Right ventricle myocardium superior (tissue), 1 donor: ENCODE measurements around the gene SSMEM1. TPM values are rescaled to one million over a fixed set of nuclear protein-coding genes. Genes with fewer than 3 reads are reported as not detected.
A peak's percentile ranks its signal among the peaks of the same experiment; 100 is the strongest.
"Not testable (repeated sequence)": the region's sequence is repeated elsewhere in the genome, so short reads cannot be mapped to it uniquely, and the experiment has no call there.

Experiments
- ATAC-seq: fragments of 200-7000 bp; cut with Tn5 transposase; one replicate; pipeline ENCODE4 v1.9.1; 2020; ENCODE audit warnings: mild to moderate bottlenecking; ENCODE audit not compliant: poor library complexity
- DNase-seq: peaks from one replicate; pipeline ENCODE4 v3.0.0-alpha.2; 2020
- intact Hi-C: fragments of 100-400 bp; cut with DNase I; formaldehyde crosslinking; loops from one replicate; pipeline ENCODE4 v1.11.2; 2022
- long read RNA-seq: library from polyadenylated mRNA; unstranded; transcript quantifications from one replicate; pipeline ENCODE4 v2.0.0, GENCODE V29; 2021
- total RNA-seq: library from RNA; stranded (reverse); fragmentation: NEBNext Ultra II Directional; extraction: Animal tissue kit (Norgen Biotek cat#: 25700); gene quantifications from one replicate; pipeline ENCODE4 v1.2.1, GENCODE V29; 2021
- donor health status: DM: no; HTN: yes; CAD: no; lungs with severe emphysema.

The SSMEM1 gene
- total RNA-seq: not detected
- long read RNA-seq: 0 reads

- no peak for ATAC-seq
- no peak for DNase-seq
- intact Hi-C loops: no loop called here
These were observed at the start of gene SSMEM1 for GRCh38 chr7:130207642-130208041. TSS of gene SSMEM1 (plus strand) at chr7:130207860. CDS start at chr7:130207911, 51 bp downstream.

GRCh38 chr7:130160023-130160422 lies 47.6 kb upstream of the SSMEM1 start:
- intact Hi-C loops: no loop called here
- no peak for DNase-seq
- no peak for ATAC-seq

GRCh38 chr7:130160455-130160854 lies 47.2 kb upstream of the SSMEM1 start:
- DNase-seq: no peak
- intact Hi-C loops: no loop called here
- no peak for ATAC-seq

- intact Hi-C loops: no loop called here
- DNase-seq: no peak
- no peak for ATAC-seq
These were observed 45.5 kb upstream of the SSMEM1 start for GRCh38 chr7:130162196-130162595.

- DNase-seq (no peak), ATAC-seq (no peak)
- intact Hi-C loops: no loop called here
These were observed 33.3 kb upstream of the SSMEM1 start for GRCh38 chr7:130174237-130174959.

GRCh38 chr7:130178251-130178650 lies 29.4 kb upstream of the SSMEM1 start:
- DNase-seq (no peak), ATAC-seq (no peak)
- intact Hi-C loops: no loop called here

- no peak for ATAC-seq
- intact Hi-C loops: no loop called here
- DNase-seq: no peak
These were observed 28.0 kb upstream of the SSMEM1 start for GRCh38 chr7:130179631-130180030.

GRCh38 chr7:130180571-130181262 lies 26.9 kb upstream of the SSMEM1 start:
- ATAC-seq (no peak), DNase-seq (no peak)
- intact Hi-C loops: no loop called here

GRCh38 chr7:130181263-130181605 lies 26.4 kb upstream of the SSMEM1 start:
- intact Hi-C loops: no loop called here
- DNase-seq (no peak), ATAC-seq (no peak)

GRCh38 chr7:130182990-130183389 lies 24.7 kb upstream of the SSMEM1 start:
- intact Hi-C loops: no loop called here
- no peak for ATAC-seq
- DNase-seq: no peak

GRCh38 chr7:130184349-130184748 lies 23.3 kb upstream of the SSMEM1 start:
- ATAC-seq, intact Hi-C loops, DNase-seq: not testable (repeated sequence)

- ATAC-seq: no peak
- no peak for DNase-seq
- intact Hi-C loops: no loop called here
These were observed 20.3 kb upstream of the SSMEM1 start for GRCh38 chr7:130187360-130187759.

GRCh38 chr7:130189343-130189742 lies 18.3 kb upstream of the SSMEM1 start:
- intact Hi-C loops: no loop called here
- no peak for DNase-seq
- ATAC-seq: no peak

GRCh38 chr7:130191791-130192190 lies 15.9 kb upstream of the SSMEM1 start:
- no peak for ATAC-seq
- no peak for DNase-seq
- intact Hi-C loops: no loop called here

- DNase-seq (no peak), ATAC-seq (no peak)
- intact Hi-C loops: no loop called here
These were observed 12.3 kb upstream of the SSMEM1 start for GRCh38 chr7:130195396-130195795.

GRCh38 chr7:130196476-130196875 lies 11.2 kb upstream of the SSMEM1 start:
- intact Hi-C loops: no loop called here
- ATAC-seq: no peak
- DNase-seq: no peak

- intact Hi-C loops: no loop called here
- no peak for DNase-seq
- ATAC-seq: no peak
These were observed 10.6 kb upstream of the SSMEM1 start for GRCh38 chr7:130197094-130197493.

- no peak for DNase-seq
- ATAC-seq: no peak
- intact Hi-C loops: no loop called here
These were observed 5.9 kb upstream of the SSMEM1 start for GRCh38 chr7:130201796-130202195.

GRCh38 chr7:130205084-130205947 lies 2.3 kb upstream of the SSMEM1 start, which contains the start of gene TMEM209:
TSS of gene TMEM209 (minus strand) at chr7:130205406. CDS start at chr7:130205375, 31 bp downstream.
- ATAC-seq (peak; percentile 99), DNase-seq (peak; percentile 97)
- intact Hi-C loops: no loop called here
